GM19239 (cell line): ENCODE measurements around the gene UBQLNL.

Experiments used
- DNase-seq: peaks from one replicate; pipeline ENCODE4 v3.0.0; 2011; ENCODE audit warnings: low spot score; ENCODE audit not compliant: insufficient read length
- FAIRE-seq: peaks from 2 replicates; lab custom pipeline; 2011; peaks lifted over from hg19 to GRCh38; lab: Jason Lieb, UNC

The UBQLNL gene, protein sequence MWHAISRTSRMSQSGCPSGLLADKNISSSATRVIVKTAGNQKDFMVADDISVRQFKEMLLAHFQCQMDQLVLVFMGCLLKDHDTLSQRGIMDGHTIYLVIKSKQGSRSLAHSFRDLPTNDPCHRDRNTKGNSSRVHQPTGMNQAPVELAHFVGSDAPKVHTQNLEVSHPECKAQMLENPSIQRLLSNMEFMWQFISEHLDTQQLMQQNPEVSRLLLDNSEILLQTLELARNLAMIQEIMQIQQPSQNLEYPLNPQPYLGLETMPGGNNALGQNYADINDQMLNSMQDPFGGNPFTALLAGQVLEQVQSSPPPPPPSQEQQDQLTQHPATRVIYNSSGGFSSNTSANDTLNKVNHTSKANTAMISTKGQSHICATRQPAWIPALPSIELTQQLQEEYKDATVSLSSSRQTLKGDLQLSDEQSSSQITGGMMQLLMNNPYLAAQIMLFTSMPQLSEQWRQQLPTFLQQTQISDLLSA

DNA sequence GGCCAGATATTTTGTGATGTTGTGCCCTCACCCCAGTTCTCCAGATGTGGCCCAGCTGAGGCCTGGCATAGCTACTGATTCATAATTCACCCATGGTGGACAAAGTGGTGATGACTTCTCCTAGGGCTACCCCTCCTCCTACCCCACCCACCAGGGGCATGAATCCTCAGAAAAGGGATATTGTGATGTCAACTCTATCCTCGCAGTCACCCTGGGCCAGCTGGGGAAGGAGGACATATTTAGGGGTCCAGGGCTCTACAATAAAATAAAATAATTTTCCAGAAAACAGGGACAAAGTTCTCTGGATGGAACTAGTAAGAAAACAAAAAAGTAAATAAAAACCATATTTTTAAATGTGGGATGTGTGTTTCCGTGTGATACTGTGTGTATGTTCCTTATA lies at the start of gene UBQLNL:
UBQLNL (minus strand) TSS at position 101 of the 400 bp plus-strand sequence. CDS start 258 bp downstream, outside the sequence.
- FAIRE-seq (no peak), DNase-seq (no peak)

DNA sequence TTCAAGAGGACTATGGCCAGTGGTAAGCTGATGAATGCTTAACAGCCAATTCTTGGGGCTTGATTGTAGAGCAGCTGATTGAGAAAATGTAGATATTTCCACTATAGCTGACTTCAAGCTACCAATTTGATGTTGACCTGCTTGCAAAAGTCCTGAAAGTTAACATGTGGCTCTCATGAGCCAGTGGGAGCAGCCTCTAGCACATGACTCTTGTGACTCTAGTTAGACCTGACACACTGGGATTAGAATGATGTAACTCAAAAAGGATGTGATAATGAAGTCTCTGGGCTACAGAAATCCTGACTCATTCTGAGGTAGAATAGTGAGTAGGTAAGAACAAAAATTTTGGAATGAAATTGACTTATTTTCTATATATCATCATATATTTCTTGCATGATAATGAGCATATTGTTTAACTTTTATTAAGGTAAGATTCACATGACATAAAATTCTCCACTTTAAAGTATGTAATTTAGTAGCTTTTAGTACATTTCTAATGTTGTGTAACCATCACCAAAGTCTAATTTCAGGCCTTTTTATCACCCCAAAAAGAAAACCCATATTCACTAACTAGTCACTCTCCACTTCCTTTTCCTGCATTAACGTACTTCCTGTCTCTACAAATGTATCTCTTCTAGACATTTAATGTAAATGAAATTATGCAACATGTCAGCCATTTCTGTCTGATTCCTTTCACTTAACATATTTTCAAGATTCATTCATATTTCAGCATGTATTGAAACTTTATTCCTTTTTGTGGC lies 47.9 kb upstream of the UBQLNL start:
- FAIRE-seq (no peak), DNase-seq (no peak)

DNA sequence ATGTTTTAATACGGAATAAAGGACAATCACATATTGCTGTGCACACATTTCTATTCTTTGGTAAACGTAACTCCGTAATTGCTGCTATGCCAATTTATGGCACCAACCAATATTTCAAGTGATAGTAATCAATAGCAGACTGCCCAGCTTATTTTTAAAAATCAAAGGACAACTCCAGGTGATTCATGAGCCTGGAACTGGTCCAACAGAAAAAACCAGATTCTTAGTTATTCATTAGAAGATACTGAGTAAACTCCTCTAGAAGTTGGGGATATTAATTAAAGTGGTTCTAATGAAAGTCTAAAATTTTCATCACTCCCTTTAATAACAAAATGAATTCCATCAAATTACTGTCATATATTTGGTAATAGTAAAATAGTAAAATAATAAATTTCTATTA lies 41.3 kb upstream of the UBQLNL start:
- FAIRE-seq = no peak
- DNase-seq = no peak

DNA sequence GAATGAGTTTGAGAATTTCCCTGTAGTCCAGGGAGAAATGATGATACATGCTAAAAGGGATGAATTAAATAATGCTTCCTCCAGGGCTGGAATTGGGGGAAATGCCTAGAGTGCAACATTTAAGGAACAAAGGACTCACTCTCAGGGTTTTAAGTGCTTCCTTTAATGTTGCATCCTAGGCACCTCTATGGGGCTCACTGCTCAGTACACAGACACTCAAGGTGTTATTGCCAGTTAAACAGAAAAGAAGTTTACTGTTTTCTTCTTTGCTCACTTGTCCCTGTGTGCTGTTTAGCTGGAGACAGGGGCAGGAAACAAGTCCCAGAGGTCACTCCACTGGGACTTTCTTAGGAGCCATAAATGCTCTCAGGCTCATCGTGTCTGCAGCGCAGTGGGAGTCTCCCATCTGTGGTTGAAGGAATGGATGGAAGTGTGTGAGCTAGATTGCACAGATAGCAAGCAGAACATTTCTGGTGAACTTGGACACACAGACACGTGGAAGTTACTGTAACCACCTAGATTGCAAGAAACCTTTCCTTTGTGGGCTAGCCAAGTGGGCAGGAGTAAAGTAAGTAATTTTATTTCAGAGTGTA lies 40.2 kb upstream of the UBQLNL start:
- DNase-seq (no peak), FAIRE-seq (no peak)

DNA sequence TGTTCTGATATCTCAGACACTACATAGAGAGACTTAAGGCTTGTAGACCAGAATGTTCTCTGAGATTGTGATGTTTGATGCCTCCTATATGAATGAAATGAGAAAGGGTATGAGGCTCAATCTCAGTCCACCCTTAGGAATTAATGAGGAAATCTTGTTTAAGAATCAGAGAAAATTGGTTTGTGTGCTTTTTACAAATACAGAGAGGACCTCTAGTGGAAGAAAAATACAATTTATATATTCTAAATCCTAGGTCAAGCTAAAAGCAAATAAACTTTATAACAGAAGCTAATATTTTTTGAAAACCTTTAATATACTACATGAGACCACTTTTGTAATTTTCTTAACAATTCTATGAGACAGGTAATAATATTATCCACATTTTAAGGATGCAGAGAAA lies 36.8 kb upstream of the UBQLNL start:
- DNase-seq (no peak), FAIRE-seq (no peak)

DNA sequence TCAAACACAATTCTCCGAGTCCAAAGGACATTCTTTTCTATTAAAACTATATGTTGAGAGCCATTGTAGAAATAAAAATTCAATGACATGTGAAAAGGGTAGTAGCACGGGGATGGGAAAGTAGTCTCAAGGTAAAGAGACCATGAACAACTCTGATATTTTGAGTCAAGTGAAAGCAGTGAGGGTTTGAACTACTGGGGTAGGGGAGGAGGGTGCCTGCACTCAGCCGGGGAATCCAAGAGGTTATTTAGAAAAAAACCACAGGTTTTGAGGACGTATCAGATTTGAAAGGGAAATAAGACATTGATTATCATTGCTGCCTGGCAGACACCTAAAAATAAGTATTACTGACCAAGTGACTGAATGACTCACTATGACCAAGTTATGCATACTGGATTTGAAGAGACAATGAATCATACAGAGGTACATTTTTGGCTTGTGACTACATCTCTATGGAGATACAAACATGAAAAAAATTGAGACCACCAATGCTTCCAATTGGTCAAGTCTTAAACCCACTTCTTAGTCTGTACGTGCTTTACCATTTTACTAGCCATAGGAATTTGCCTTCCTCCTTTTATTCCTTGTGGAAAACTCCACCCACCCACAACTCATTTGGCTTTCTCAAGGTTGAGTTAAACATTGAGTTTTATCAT lies 34.1 kb upstream of the UBQLNL start:
- FAIRE-seq = no peak
- no peak for DNase-seq

DNA sequence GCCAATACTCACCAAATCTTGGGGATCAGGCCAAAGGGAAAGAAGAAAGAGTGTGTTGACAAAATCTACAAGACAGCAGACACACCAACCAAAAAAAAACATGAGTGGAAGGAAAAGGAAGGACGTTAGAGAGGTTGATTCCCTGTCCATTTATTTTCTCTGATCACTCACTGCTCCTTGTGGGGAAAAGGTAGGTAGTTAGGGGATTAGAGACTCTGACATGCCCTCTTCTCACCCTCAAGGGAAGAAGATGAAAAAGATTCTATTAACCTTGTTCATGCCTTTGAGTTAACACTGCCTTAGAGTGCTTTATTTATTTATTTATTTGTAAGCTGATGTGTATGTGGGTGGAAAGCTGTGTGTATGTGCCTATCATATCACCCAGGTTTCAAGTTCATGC lies 31.9 kb upstream of the UBQLNL start, which contains the start of gene OR52H1:
OR52H1 (minus strand) TSS at position 101 of the 400 bp plus-strand sequence. CDS start 3,035 bp downstream, outside the sequence.
- FAIRE-seq (no peak), DNase-seq (no peak)

DNA sequence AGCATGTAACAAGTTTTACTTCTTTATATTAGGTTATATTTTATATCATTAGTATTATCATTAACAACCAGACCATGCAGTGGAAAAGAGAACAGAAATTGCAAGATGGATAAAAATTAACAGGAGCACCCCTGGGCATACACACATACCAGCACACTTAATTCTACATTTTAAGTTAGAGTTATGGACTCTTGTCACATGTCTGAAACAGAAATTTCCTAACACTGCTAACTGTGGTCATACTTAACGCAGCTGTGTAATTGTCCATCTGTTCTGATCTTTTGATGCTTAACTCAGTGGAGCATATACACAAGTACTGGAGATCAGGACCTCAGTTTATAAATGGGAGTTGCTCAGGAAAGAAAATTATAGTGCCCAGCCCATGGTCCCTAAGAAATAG lies 31.5 kb upstream of the UBQLNL start:
- DNase-seq (no peak), FAIRE-seq (no peak)

DNA sequence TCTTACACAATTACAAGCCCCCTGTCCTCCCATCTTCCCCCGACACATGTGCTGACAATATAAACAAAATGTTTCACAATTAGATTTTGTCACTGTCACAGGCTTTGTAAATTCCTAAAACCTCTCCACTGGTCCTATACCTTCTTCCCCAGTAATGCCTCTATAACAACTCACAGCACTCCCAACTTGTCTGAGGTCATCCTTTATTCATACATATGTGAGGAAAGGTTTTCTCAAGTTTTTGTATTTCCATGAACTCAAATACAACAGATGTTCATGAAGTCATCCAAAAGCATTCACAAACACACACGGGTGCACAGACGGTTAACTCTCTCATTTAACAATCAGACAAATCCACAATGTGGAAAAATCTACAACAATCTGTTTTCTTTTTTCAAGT lies 30.0 kb upstream of the UBQLNL start:
- DNase-seq = no peak

DNA sequence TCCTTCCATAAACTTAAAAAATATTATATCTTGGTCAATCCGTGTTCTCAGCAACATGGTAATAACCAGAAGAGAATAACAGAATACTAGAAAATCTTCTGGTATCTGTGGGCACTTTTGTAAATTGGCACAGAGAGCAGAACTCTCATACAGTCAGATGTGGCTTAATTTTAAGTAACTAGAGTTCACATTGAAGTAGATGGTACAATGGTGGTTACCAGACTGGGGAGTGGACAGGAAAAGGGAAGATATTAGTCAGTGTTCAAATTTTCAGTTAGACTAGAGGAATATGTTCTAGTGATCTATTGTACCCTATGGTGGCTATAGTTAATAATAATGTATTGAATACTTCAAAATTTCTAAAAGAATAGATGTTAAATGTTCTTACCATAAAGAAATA lies 24.9 kb upstream of the UBQLNL start:
- DNase-seq (no peak), FAIRE-seq (no peak)

More for the DNA sequence above, 30.0 kb upstream of the UBQLNL start:
- peak; percentile 67 for FAIRE-seq

DNA sequence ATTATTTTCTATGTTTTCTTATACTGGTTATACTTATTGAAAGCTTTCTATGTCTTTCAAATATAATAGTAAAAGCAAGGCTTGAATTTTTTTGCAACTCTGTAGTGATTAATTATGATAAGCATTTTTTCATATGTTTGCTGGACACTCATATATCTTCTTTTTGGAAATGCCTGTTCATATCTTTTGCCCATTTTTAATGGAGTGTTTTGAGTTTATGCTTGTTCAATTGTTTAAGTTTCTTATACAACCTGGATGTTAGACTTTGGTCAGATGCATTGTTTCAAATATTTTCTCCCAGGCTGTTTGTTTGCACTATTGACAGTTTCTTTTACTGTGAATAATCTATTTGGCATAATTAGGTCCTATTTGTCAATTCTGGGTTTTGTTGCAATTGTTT lies 20.0 kb upstream of the UBQLNL start:
- FAIRE-seq = no peak
- DNase-seq = no peak

DNA sequence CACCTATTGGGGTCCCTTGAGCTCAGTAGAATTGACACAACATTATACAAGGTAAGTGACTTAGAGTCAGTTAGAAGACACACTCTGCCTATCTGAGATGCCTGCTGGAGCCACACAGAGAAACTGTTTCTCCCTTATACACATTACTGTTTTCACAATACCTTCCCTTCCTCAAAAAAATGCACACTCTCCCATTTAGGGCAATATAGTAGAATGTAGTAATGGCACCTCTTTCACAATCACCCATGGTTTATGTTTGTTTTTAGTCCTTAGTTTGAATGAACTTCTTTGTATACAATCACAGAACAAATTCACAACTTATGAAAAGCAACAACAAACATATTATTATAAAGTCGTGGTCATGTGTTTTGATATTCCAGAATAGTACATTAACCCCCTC lies 17.5 kb upstream of the UBQLNL start:
- no peak for FAIRE-seq

DNA sequence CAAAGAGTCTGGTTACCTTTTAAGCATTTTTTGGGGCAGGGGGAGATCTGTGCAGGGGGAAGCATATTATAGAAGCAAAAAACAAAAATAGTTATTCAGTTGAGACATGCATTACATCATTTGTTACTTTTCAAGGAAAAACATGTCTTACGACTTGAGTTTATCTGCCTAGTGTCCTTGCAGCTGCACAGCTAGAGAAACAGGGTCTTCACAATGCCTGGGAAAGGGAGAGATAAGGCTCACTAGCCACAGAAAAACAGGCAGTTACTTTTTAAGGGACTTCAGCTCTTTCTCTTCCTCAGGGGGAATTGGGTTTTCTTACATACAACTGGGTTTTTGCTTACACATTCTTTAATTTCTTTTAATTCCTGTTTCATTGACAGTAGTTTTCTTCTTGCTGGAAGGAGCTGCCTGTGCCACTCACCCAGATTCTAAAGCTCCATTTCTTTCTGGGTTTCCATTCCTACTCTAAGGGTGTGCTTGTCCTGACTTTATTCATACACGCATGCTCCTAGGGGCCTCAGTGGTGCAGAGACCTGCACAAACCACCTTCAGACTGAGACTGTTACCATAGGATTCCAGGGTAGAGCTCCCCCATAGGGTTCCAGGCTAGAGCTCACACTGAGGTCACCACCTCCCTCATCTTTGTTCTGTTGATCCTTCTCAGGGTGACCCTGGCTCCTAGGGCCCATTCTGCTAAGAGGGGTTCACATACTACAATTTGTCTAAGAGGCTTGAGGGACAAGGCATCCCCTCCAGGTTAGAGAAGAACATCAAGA lies 14.7 kb upstream of the UBQLNL start:
- DNase-seq = no peak
- no peak for FAIRE-seq

More for the DNA sequence above, 17.5 kb upstream of the UBQLNL start:
- DNase-seq = no peak

DNA sequence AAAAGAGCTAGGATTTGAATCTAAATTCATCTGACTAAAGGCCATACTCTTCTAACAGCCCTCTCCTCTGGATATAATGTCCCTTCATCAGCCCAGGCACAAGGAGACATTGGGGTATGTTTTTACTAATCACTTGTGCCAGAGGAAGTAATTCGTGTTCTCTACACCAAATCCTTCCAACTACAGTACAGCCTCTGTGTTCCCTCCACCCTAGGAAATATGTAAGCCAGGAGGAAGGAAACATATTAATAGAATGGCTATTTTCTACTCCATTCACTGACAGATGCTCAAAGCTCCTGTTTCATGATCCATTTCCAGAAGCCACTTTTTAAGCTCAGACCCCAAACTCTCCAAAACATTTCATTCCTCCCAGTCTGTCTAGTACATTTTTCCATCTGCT lies 12.0 kb upstream of the UBQLNL start:
- no peak for FAIRE-seq
- DNase-seq = no peak

DNA sequence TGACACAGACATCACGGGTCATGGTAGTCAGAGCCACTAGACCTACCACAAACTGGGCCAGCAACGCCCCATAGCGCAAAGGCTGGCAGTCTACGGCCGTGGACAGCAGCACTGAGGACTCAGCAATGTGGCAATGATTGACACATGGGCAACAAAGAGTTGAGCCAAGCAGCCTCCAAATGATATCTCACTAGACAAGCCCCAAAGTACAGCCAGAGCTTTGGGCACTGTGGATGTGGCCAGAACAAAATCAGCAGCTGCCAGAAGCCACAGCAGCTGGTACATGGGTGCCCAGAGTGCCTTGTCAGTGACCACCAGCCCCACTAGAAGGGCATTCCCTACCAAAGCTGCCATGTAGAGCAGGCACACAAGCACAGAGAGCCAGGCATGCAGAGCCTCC lies 11.2 kb upstream of the UBQLNL start:
- DNase-seq = no peak
- no peak for FAIRE-seq

DNA sequence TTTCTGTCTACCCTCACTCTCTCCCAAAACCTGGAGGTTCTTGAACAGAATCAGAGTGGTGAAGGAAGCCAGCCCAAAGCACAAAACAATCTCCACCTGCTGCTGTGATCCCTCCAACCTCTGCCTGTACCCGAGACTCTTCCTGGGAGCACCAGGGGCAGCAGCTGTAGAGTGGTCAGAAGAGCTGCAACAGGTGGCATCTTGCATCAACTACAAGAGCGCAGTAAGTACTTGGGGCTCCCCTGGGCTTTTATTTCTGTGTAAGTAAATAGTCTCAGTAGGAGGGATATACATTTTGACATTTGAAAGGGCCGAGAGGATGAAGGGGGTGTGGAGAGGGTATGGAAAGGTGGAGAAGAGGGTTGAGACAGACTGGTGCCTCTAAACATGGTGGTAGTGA lies 8.3 kb upstream of the UBQLNL start:
- DNase-seq = no peak
- FAIRE-seq = no peak

DNA sequence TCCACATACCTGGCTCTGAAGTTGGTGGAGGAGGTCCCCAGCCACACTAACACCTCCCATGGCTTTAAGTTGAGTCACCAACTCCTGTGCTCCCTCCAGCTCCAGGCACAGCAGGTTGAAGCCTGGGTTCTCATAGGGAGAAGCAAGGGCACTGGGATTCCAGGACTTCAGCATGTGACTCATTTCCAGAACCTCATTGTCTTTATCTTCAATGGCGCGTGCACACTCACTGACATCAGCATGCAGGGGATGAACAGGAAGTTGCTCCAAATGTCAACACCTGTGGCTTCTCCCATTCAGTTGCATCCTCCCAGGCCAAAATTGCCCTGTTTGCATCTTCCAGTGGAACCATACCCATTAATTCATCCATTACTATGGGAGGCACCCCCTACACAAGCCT lies 5.8 kb upstream of the UBQLNL start:
- FAIRE-seq = no peak
- no peak for DNase-seq

DNA sequence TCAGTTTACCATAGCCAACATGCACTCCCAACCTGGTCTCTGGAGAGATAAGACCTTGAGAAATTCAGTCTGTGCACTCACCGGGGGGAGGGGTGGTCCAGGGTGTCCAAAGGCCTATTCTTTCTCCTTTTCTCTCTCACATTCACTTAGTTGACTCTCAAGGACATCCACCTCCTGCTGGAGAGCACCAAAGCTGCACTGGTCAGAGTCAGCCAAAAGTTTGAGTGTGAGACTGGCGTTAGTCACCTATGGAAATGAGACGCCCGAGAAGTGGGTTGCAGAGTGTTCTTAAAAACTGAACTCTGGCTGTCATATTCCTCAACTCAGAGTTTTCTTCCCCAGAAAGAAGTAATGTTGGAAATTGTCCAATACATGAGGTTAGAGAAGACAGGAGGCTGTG lies 5.0 kb upstream of the UBQLNL start:
- no peak for DNase-seq
- FAIRE-seq = no peak

DNA sequence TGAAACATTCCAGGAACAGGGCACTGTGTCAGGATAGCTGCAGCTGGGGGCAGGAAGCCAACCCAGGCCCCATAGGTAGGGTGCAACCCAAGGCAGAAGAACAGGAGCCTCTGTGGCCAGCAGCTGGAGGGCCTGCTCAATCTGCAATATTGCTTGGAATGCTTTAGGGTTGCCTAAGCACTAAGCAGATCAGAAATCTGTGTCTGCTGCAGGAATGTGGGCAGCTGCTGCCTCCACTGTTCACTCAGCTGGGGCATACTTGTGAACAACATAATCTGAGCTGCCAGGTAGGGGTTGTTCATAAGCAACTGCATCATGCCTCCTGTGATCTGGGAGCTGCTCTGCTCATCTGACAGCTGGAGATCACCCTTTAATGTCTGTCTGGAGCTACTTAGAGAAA lies 1.7 kb downstream of the UBQLNL start:
- no peak for DNase-seq
- no peak for FAIRE-seq

DNA sequence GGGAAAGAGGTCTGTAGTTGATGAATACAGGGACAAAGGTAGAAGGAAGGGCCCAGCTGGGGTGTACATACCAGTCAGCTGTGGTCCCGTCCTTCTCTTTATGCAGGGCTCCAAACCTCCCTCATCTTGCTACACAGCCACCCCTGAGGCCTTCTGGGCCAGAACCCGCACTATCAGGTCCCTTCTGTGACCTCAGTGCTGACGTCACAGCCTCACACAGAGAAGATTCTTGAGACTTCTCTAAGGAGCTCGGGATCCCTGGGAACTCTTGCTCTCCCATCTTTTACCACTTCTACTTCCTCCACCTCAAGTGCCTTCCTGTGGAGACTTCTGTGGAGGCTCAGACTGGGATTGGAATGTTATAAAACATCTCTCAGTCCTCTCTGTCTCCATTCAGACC lies 6.7 kb downstream of the UBQLNL start, which contains the start of gene UBQLN3:
UBQLN3 (minus strand) TSS at position 155 of the 400 bp plus-strand sequence. CDS start 399 bp downstream, outside the sequence.
- DNase-seq (no peak), FAIRE-seq (no peak)
